ENCODE measurements around the gene ORAI3. TPM values are rescaled to one million over a fixed set of nuclear protein-coding genes. Genes with fewer than 3 reads are reported as not detected.

ORAI3 gene
- total and polyA plus RNA-seq, 2 of the 13 experiments (the other 11 are each of a cell fraction or from before 2014, with no cell fraction given): 11.4 to 32.0 TPM

DNA sequence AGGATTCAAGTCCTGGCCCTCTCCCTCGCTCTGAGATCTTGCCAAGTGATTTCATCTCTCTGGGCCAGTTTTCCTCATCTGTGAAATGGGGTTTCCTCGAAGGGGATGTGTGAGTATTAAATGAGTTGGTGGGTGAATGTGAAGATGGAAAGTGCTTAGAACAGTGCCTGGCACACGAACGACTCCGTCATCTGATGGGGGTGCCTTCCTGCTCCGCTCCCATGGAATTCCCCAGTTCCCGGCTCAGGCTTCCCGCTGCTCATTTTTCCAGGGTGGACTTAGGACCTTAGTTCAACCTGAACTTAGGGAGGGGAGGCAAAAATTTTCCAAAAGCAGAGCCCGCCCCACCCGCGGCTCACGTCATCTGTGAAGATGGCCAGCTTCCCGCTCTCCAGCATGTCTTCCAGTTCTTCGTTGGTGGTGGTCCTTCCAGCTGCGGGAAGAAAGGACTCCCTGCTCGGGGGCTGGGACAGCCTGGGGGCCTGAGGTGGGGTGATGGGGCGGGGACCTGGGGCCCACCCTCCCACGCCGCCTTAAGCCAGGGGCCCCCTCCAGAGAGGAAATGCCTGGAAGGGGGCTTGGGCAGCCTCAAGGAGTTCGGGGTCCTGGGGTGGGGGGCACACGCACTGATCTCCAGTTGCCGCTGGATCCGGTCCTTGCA lies 47.6 kb downstream of the ORAI3 start (continued):
- TF ChIP-seq, protein P1, sequence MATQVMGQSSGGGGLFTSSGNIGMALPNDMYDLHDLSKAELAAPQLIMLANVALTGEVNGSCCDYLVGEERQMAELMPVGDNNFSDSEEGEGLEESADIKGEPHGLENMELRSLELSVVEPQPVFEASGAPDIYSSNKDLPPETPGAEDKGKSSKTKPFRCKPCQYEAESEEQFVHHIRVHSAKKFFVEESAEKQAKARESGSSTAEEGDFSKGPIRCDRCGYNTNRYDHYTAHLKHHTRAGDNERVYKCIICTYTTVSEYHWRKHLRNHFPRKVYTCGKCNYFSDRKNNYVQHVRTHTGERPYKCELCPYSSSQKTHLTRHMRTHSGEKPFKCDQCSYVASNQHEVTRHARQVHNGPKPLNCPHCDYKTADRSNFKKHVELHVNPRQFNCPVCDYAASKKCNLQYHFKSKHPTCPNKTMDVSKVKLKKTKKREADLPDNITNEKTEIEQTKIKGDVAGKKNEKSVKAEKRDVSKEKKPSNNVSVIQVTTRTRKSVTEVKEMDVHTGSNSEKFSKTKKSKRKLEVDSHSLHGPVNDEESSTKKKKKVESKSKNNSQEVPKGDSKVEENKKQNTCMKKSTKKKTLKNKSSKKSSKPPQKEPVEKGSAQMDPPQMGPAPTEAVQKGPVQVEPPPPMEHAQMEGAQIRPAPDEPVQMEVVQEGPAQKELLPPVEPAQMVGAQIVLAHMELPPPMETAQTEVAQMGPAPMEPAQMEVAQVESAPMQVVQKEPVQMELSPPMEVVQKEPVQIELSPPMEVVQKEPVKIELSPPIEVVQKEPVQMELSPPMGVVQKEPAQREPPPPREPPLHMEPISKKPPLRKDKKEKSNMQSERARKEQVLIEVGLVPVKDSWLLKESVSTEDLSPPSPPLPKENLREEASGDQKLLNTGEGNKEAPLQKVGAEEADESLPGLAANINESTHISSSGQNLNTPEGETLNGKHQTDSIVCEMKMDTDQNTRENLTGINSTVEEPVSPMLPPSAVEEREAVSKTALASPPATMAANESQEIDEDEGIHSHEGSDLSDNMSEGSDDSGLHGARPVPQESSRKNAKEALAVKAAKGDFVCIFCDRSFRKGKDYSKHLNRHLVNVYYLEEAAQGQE (IDR thresholded peaks at IDR 0.05; ENCODE audit: borderline replicate concordance in 1 of 2, low read depth in 1 of 2, low read length in 2 of 2): peak in 1 of 2 experiments; percentile 83; a peak in 2 of 4 replicates
- no peak for TF ChIP-seq MAFF (IDR thresholded peaks at IDR 0.05; ENCODE audit: low read depth, low read length)
- TF ChIP-seq, protein P2, sequence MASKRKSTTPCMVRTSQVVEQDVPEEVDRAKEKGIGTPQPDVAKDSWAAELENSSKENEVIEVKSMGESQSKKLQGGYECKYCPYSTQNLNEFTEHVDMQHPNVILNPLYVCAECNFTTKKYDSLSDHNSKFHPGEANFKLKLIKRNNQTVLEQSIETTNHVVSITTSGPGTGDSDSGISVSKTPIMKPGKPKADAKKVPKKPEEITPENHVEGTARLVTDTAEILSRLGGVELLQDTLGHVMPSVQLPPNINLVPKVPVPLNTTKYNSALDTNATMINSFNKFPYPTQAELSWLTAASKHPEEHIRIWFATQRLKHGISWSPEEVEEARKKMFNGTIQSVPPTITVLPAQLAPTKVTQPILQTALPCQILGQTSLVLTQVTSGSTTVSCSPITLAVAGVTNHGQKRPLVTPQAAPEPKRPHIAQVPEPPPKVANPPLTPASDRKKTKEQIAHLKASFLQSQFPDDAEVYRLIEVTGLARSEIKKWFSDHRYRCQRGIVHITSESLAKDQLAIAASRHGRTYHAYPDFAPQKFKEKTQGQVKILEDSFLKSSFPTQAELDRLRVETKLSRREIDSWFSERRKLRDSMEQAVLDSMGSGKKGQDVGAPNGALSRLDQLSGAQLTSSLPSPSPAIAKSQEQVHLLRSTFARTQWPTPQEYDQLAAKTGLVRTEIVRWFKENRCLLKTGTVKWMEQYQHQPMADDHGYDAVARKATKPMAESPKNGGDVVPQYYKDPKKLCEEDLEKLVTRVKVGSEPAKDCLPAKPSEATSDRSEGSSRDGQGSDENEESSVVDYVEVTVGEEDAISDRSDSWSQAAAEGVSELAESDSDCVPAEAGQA (IDR thresholded peaks at IDR 0.05; ENCODE audit: low read depth): peak; percentile 48
- TF ChIP-seq, protein P2 (CRISPR knock-in tag; IDR thresholded peaks at IDR 0.05; ENCODE audit: borderline replicate concordance): no peak
- TF ChIP-seq ZNF792 (CRISPR knock-in tag; IDR thresholded peaks at IDR 0.05): peak; percentile 44; the same call in 1 of the 2 replicates
- TF ChIP-seq, protein P3, sequence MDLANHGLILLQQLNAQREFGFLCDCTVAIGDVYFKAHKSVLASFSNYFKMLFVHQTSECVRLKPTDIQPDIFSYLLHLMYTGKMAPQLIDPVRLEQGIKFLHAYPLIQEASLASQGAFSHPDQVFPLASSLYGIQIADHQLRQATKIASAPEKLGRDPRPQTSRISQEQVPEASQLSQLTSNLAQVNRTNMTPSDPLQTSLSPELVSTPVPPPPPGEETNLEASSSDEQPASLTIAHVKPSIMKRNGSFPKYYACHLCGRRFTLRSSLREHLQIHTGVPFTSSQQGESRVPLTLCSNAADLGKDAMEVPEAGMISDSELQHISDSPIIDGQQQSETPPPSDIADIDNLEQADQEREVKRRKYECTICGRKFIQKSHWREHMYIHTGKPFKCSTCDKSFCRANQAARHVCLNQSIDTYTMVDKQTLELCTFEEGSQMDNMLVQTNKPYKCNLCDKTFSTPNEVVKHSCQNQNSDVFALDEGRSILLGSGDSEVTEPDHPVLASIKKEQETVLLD (CRISPR knock-in tag; IDR thresholded peaks at IDR 0.05; ENCODE audit: low read depth): 0 out of 2 replicates have a peak, but pooled peaks have one; percentile 40
